ENCODE results near the gene PGC. TPM values are rescaled to one million over a fixed set of nuclear protein-coding genes. Genes with fewer than 3 reads are reported as not detected.
"Not testable (repeated sequence)": the region's sequence is repeated elsewhere in the genome, so short reads cannot be mapped to it uniquely, and the experiment has no call there.

Gene PGC
- total RNA-seq, 1 donor from 2014 or later, result not detected

GRCh38 chr6:41775293-41775882, 28.2 kb upstream of the PGC start:
- no peak for DNase-seq

GRCh38 chr6:41774841-41775240, 27.6 kb upstream of the PGC start:
- DNase-seq, result no peak

- DNase-seq, result no peak
Observed at GRCh38 chr6:41771058-41771983, 24.1 kb upstream of the PGC start.

- DNase-seq, result no peak
Observed at GRCh38 chr6:41770381-41771057, 23.3 kb upstream of the PGC start.

GRCh38 chr6:41769376-41769775, 22.2 kb upstream of the PGC start:
- no peak for DNase-seq

GRCh38 chr6:41768545-41769308, 21.5 kb upstream of the PGC start:
- DNase-seq, result no peak

GRCh38 chr6:41767112-41767833, 20.1 kb upstream of the PGC start:
- peak; percentile 50 for DNase-seq

GRCh38 chr6:41766043-41766664, 19.0 kb upstream of the PGC start:
- not testable (repeated sequence) for DNase-seq

GRCh38 chr6:41763470-41763869, 16.3 kb upstream of the PGC start:
- DNase-seq, result no peak

GRCh38 chr6:41759905-41760579, 12.8 kb upstream of the PGC start:
- no peak for DNase-seq

GRCh38 chr6:41759106-41759904, 12.1 kb upstream of the PGC start:
- DNase-seq, result no peak

- no peak for DNase-seq
Observed at GRCh38 chr6:41758641-41759035, 11.4 kb upstream of the PGC start.

- no peak for DNase-seq
Observed at GRCh38 chr6:41757931-41758640, 10.9 kb upstream of the PGC start.

GRCh38 chr6:41757271-41757670, 10.1 kb upstream of the PGC start:
- DNase-seq, result peak; percentile 81

- DNase-seq, result no peak
Observed at GRCh38 chr6:41756354-41756753, 9.2 kb upstream of the PGC start.

GRCh38 chr6:41755895-41756294, 8.7 kb upstream of the PGC start:
- DNase-seq, result no peak

- no peak for DNase-seq
Observed at GRCh38 chr6:41750374-41750773, 3.2 kb upstream of the PGC start.

- DNase-seq, result no peak
Observed at GRCh38 chr6:41748542-41748941, 1.3 kb upstream of the PGC start.

GRCh38 chr6:41748102-41748477, 893 bp upstream of the PGC start:
- no peak for DNase-seq
